GM21390 (cell line): ENCODE results near the gene ESPNL.

Experiments
- ATAC-seq: cut with Tn5 transposase; IDR thresholded peaks from one replicate; pipeline ENCODE4 v1.9.1; 2021; ENCODE audit not compliant: unreplicated experiment

The ESPNL gene

DNA sequence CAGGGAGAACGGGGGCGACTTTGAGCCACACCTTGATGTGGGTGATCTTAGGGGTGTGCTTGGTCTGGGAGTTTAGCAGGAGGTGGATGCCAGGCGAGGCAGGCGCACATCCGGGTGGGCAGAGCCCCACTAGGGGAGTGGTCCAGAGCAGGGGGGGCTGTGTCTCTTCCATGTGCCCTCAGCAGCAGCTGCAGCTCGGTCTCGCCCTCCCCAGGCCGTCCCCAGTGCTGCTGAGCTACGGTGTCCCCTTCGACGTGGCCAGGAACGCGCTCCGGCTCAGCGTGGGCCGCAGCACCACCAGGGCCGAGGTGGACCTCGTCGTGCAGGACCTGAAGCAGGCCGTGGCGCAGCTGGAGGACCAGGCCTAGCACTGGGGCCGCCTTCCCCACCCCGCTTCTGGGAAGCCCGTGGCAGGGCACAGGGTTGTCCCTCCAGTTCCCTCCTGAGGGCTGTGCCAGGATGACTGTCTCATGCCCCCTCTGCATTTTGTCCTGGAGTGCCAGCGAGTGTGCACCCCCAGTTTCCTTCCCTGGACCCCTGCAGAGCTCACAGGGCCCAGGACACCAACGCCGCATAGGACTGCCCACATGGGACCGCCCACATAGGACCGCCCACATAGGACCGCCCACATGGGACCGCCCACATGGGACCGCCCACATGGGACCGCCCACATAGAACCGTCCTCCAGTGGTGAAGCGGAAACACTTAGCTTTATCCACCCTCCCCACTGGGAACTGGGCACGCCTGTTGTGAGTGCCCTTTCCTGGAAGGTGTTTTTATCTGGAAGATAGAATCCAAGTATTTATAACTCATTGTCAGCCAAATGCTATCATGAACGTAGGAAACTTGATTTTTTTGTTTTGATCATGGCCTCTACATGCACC lies 1.9 kb upstream of the ESPNL start:
- peak; percentile 65 for ATAC-seq

- ATAC-seq, result peak; percentile 17
Measured at GRCh38 chr2:238098901-238099713, 1.0 kb upstream of the ESPNL start.

GRCh38 chr2:238099714-238100048 lies 459 bp upstream of the ESPNL start:
- no peak for ATAC-seq

- ATAC-seq, result no peak
Measured at GRCh38 chr2:238100821-238101771, 956 bp downstream of the ESPNL start.

GRCh38 chr2:238101891-238102841 lies 2.0 kb downstream of the ESPNL start:
- no peak for ATAC-seq

DNA sequence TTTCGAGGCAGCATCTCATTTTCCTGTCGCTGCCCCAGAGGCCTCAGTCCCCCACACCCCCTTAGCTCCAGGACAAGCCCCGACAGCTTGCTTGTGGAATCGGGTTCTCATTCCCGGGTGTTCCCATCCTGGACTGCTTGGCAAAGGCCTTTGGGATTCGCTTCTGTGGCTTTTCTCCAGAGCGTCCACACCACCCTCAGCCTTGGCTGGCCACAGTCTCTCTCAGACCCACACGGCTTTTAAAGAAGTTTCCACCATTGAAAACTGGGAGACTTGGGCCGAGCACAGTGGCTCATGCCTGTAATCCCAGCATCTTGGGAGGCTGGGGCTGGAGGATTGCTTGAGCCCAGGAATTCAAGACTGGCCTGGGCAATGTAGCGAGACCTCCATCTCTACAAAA lies 2.7 kb downstream of the ESPNL start:
- ATAC-seq, result no peak

GRCh38 chr2:238103465-238104225 lies 3.5 kb downstream of the ESPNL start:
- no peak for ATAC-seq

DNA sequence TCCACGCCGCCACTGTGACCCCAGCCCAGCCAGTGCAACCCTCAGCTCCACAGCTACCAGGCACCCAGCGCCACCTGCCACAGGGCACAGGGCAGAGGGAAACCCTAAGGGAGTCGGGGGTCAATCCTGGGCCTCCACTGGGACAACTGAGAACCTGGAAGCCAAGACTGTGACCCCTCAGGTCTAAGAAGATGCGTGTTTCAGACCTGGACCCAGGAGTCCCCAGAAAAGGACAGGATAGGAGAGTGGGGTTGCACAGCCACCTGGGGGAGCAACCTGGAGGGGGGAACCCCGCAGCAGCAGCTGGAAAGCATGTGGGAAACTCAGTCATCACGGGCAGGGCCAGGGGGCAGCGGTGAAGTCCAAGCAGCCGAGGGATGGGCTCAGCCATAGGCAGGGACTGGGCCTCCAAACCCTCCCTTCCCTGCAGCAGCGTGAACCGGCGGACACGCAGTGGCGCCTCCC lies 4.1 kb downstream of the ESPNL start:
- ATAC-seq, result no peak

DNA sequence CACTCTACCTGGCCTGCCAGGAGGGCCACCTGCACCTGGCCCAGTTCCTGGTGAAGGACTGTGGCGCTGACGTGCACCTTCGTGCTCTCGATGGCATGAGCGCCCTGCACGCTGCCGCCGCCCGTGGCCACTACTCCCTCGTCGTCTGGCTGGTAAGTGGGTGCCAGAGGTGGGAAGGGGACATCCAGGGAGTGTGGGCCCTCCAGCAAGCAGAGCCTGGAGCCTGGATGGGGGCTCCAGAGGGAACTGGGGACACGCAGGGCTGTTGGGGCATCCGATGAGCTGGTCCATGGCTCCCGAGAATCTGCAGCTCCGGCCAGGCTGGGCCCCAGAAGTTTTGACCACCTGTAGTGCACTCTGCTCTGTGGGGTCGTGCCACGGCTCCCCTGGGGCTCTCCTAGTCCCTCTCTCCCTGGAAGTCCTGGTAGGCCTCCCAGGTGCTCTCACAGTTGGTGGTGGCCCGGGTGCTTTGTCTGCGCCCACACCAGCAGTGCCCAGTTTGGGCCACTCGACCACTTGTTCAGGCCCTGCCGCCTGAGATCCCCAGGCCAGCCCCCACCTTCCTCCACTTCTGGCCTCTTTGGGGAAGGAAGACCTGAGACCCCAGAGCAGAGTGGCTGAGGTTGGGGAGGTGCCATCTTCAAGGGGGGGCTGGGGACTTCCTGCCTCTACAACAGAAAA lies 4.7 kb downstream of the ESPNL start:
- ATAC-seq, result no peak

GRCh38 chr2:238105506-238106338 lies 5.6 kb downstream of the ESPNL start:
- ATAC-seq, result no peak

- no peak for ATAC-seq
Measured at GRCh38 chr2:238106339-238106697, 6.2 kb downstream of the ESPNL start.

GRCh38 chr2:238106698-238107524 lies 6.8 kb downstream of the ESPNL start:
- peak; percentile 25 for ATAC-seq

GRCh38 chr2:238107525-238108422 lies 7.6 kb downstream of the ESPNL start:
- ATAC-seq, result peak; percentile 74

- ATAC-seq, result peak; percentile 79
Measured at GRCh38 chr2:238108423-238109183, 8.5 kb downstream of the ESPNL start.

DNA sequence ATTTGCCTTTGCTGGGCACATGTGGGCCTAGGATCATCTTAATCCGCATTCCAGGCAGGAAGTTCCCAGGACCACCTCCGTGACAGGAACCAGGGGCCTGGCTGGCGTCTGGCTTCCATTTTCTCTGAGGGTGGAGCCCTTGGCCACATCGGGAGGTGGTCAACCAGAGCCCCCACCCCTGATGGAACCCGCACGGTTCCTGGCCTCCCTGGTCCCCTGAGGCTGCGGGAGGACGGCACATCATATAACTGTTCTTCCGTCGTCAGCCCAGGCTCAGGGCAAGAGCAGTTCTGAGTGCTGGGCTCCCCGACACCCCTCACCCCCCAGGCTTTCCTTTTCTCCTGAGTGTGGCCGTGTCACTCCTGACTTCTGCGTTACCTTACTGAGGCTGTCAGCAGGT lies 13.5 kb downstream of the ESPNL start:
- no peak for ATAC-seq
